WTC11 (cell line): Measurements from ENCODE around the gene CABP2. TPM values are rescaled to one million over a fixed set of nuclear protein-coding genes. Genes with fewer than 3 reads are reported as not detected.
A peak's percentile ranks its signal among the peaks of the same experiment; 100 is the strongest.

Experiments
- ATAC-seq: fragments of 200-7000 bp; cut with Tn5 transposase; 2 replicates; pipeline ENCODE4 v1.10.0; 2021; ENCODE audit warnings: mild to moderate bottlenecking, moderate library complexity
- CTCF ChIA-PET: fragments of 300-600 bp; sonication (Branson Sonifier 250); formaldehyde crosslinking; loops from one replicate; lab custom pipeline; 2021; ENCODE audit warnings: antibody characterized with exemption; lab: Charles Lee
- POLR2A ChIA-PET: fragments of 350-600 bp; sonication (Branson Sonifier 250); formaldehyde crosslinking; loops from one replicate; lab custom pipeline; 2021; ENCODE audit warnings: antibody characterized with exemption; lab: Charles Lee
- DNase-seq: peaks from one replicate; pipeline ENCODE4 v3.0.0; 2021; ENCODE audit warnings: low spot score
- H3K27ac Mint-ChIP-seq: 2 replicates; pipeline ENCODE4 v1.8.0; 2021; ENCODE audit warnings: mixed read lengths
- H3K27me3 Mint-ChIP-seq: 2 replicates; pipeline ENCODE4 v1.8.0; 2021; ENCODE audit warnings: low read depth, mild to moderate bottlenecking, moderate library complexity, mixed read lengths
- H3K36me3 Mint-ChIP-seq: 2 replicates; pipeline ENCODE4 v1.8.0; 2021; ENCODE audit warnings: mixed read lengths
- H3K4me1 Mint-ChIP-seq: 2 replicates; pipeline ENCODE4 v1.8.0; 2022; ENCODE audit warnings: mixed read lengths
- H3K4me3 Mint-ChIP-seq: 2 replicates; pipeline ENCODE4 v1.8.0; 2021; ENCODE audit warnings: mild to moderate bottlenecking, moderate library complexity, mixed read lengths
- H3K9me3 Mint-ChIP-seq: 2 replicates; pipeline ENCODE4 v1.8.0; 2021; ENCODE audit warnings: mixed read lengths
- CDX4 ChIP-seq: fragments of 250-450 bp; sonication (Bioruptor Pico); IDR thresholded peaks from 2 replicates; pipeline ENCODE4 v1.9.0; 2021; ENCODE audit warnings: moderate library complexity, mild to moderate bottlenecking, inconsistent platforms, borderline replicate concordance
- CREM ChIP-seq: sonication (generic); formaldehyde crosslinking; IDR thresholded peaks from 2 replicates; pipeline ENCODE4 v1.8.1; 2022; ENCODE audit warnings: mild to moderate bottlenecking, missing genetic modification reagents, moderate library complexity
- CTCF ChIP-seq: fragments of 200-600 bp; IDR thresholded peaks from 2 replicates; pipeline ENCODE4 v1.8.0; 2022; ENCODE audit warnings: antibody characterized with exemption
- E2F1 ChIP-seq: sonication (generic); formaldehyde crosslinking; IDR thresholded peaks from 2 replicates; pipeline ENCODE4 v1.8.0; 2022; ENCODE audit warnings: mild to moderate bottlenecking, missing genetic modification reagents
- E2F4 ChIP-seq: sonication (generic); formaldehyde crosslinking; IDR thresholded peaks from 2 replicates; pipeline ENCODE4 v1.8.1; 2022; ENCODE audit warnings: low read depth, mild to moderate bottlenecking, moderate library complexity, missing genetic modification reagents, borderline replicate concordance
- E2F5 ChIP-seq: sonication (generic); formaldehyde crosslinking; IDR thresholded peaks from 2 replicates; pipeline ENCODE4 v1.8.1; 2022; ENCODE audit warnings: mild to moderate bottlenecking, moderate library complexity, missing genetic modification reagents
- ELF4 ChIP-seq: sonication (generic); formaldehyde crosslinking; IDR thresholded peaks from 2 replicates; pipeline ENCODE4 v1.8.1; 2022; ENCODE audit warnings: low read depth, mild to moderate bottlenecking, moderate library complexity, missing genetic modification reagents
- FOXJ3 ChIP-seq: sonication (generic); formaldehyde crosslinking; IDR thresholded peaks from 2 replicates; pipeline ENCODE4 v1.9.0; 2021; ENCODE audit warnings: missing genetic modification reagents, mild to moderate bottlenecking, borderline replicate concordance
- GABPB1 ChIP-seq: sonication (generic); formaldehyde crosslinking; IDR thresholded peaks from 2 replicates; pipeline ENCODE4 v1.8.1; 2023; ENCODE audit warnings: mild to moderate bottlenecking, missing genetic modification reagents
- GTF2I ChIP-seq: fragments of 250-450 bp; sonication (Bioruptor Pico); conservative IDR thresholded peaks from 2 replicates; pipeline ENCODE4 v1.4.0; 2021; ENCODE audit warnings: mild to moderate bottlenecking
- IRF1 ChIP-seq: sonication (generic); formaldehyde crosslinking; IDR thresholded peaks from 2 replicates; pipeline ENCODE4 v1.8.0; 2023; ENCODE audit warnings: missing genetic modification reagents
- JUN ChIP-seq: sonication (generic); formaldehyde crosslinking; IDR thresholded peaks from 2 replicates; pipeline ENCODE4 v1.8.0; 2023; ENCODE audit warnings: mild to moderate bottlenecking, missing genetic modification reagents
- KAT7 ChIP-seq: sonication (generic); formaldehyde crosslinking; IDR thresholded peaks from 2 replicates; pipeline ENCODE4 v1.8.1; 2023; ENCODE audit warnings: missing genetic modification reagents, mild to moderate bottlenecking, borderline replicate concordance
- MLX ChIP-seq: sonication (generic); formaldehyde crosslinking; IDR thresholded peaks from 2 replicates; pipeline ENCODE4 v1.8.1; 2023; ENCODE audit warnings: mild to moderate bottlenecking, missing genetic modification reagents, moderate library complexity
- NFE2L1 ChIP-seq: sonication (generic); formaldehyde crosslinking; IDR thresholded peaks from 2 replicates; pipeline ENCODE4 v1.8.1; 2023; ENCODE audit warnings: missing genetic modification reagents
- OVOL2 ChIP-seq: fragments of 250-450 bp; sonication (Bioruptor Pico); IDR thresholded peaks from 2 replicates; pipeline ENCODE4 v1.9.0; 2021; ENCODE audit warnings: mild to moderate bottlenecking, borderline replicate concordance
- RELA ChIP-seq: sonication (generic); formaldehyde crosslinking; IDR thresholded peaks from 2 replicates; pipeline ENCODE4 v1.8.1; 2022; ENCODE audit warnings: missing genetic modification reagents, mild to moderate bottlenecking, borderline replicate concordance
- SP1 ChIP-seq: sonication (generic); formaldehyde crosslinking; conservative IDR thresholded peaks from 2 replicates; pipeline ENCODE4 v1.8.1; 2022; ENCODE audit warnings: missing genetic modification reagents
- TEAD1 ChIP-seq: sonication (generic); formaldehyde crosslinking; IDR thresholded peaks from 2 replicates; pipeline ENCODE4 v1.8.0; 2022; ENCODE audit warnings: mild to moderate bottlenecking, missing genetic modification reagents
- ZBTB21 ChIP-seq: sonication (generic); formaldehyde crosslinking; IDR thresholded peaks from 2 replicates; pipeline ENCODE4 v1.8.1; 2023; ENCODE audit warnings: mild to moderate bottlenecking, missing genetic modification reagents, borderline replicate concordance
- ZBTB43 ChIP-seq: sonication (generic); formaldehyde crosslinking; IDR thresholded peaks from 2 replicates; pipeline ENCODE4 v1.8.1; 2023; ENCODE audit warnings: mild to moderate bottlenecking, missing genetic modification reagents
- ZNF121 ChIP-seq: sonication (generic); formaldehyde crosslinking; IDR thresholded peaks from 2 replicates; pipeline ENCODE4 v1.8.0; 2023; ENCODE audit warnings: missing genetic modification reagents
- total RNA-seq: library from RNA; stranded (reverse); gene quantifications from 3 replicates; pipeline ENCODE4 v1.2.3, GENCODE V29; 2021

Gene CABP2
- total RNA-seq, 1 experiment from 2014 or later = not detected

GRCh38 chr11:67506426-67507051 is 16.7 kb downstream of the CABP2 start:
- Mint-ChIP-seq H3K27me3 (peaks cover 20% of the 10 kb centered on the region), H3K27ac (peak overlapping the region; percentile 89), H3K4me3 (peak overlapping the region; percentile 83), H3K36me3 (peaks cover 2% of the 10 kb centered on the region; the same call in 1 of the 2 replicates), H3K9me3 (no peaks in the 10 kb centered on the region), H3K4me1 (peaks cover 29% of the 10 kb centered on the region)
- ChIA-PET POLR2A (no interaction called here), CTCF (interaction anchor here (0.6 kb wide), 1 partner anchor 282 kb away, joined by 3 read pairs; no protein-coding TSS in a partner anchor)
- TF ChIP-seq E2F5 (no peak), CTCF (peak; percentile 5; the same call in 1 of the 2 replicates), FOXJ3 (CRISPR knock-in tag) (no peak), NFE2L1 (no peak)
- DNase-seq (no peak), ATAC-seq (no peak)

GRCh38 chr11:67505605-67506396 is 17.4 kb downstream of the CABP2 start:
- CTCF ChIA-PET = interaction anchor here (0.6 to 1.2 kb wide), 4 partner anchors 38 to 131 kb away, joined by 3 to 9 read pairs (median 4); partner anchors contain the start of genes PPP1CA and RAD9A
- Mint-ChIP-seq H3K9me3 (no peaks in the 10 kb centered on the region), H3K4me1 (peaks cover 29% of the 10 kb centered on the region), H3K27ac (peak overlapping the region; percentile 91), H3K27me3 (peaks cover 14% of the 10 kb centered on the region), H3K36me3 (peaks cover 2% of the 10 kb centered on the region; the same call in 1 of the 2 replicates), H3K4me3 (peak overlapping the region; percentile 83)
- POLR2A ChIA-PET = no interaction called here
- DNase-seq (peak; percentile 88), ATAC-seq (peak; percentile 44)
- no peak for TF ChIP-seq IRF1 (CRISPR knock-in tag)
- TF ChIP-seq ZBTB43 (CRISPR knock-in tag) = no peak
- no peak for TF ChIP-seq ELF4
- peak; percentile 90 for TF ChIP-seq CTCF
- no peak for TF ChIP-seq JUN (CRISPR knock-in tag)
- TF ChIP-seq CREM (CRISPR knock-in tag) = no peak
- peak; percentile 52; the same call in 1 of the 2 replicates for TF ChIP-seq SP1
- TF ChIP-seq GTF2I = no peak
- no peak for TF ChIP-seq RELA
- no peak for TF ChIP-seq TEAD1 (CRISPR knock-in tag)
- no peak for TF ChIP-seq ZBTB21 (CRISPR knock-in tag)
- TF ChIP-seq MLX (CRISPR knock-in tag) = no peak
- TF ChIP-seq E2F1 (CRISPR knock-in tag) = no peak
- TF ChIP-seq OVOL2 (CRISPR knock-in tag) = no peak
- no peak for TF ChIP-seq CDX4 (CRISPR knock-in tag)
- TF ChIP-seq GABPB1 (CRISPR knock-in tag) = peak; percentile 28; the same call in 1 of the 2 replicates
- TF ChIP-seq E2F4 (CRISPR knock-in tag) = no peak
- no peak for TF ChIP-seq ZNF121 (CRISPR knock-in tag)
- TF ChIP-seq KAT7 (CRISPR knock-in tag) = no peak
